HepG2 (cell line): Measurements from ENCODE around the gene TBC1D30. TPM values are rescaled to one million over a fixed set of nuclear protein-coding genes. Genes with fewer than 3 reads are reported as not detected.

Experiments
- CREB1 ChIP-seq, 2 experiments: fragments of 450-650 bp in 1 of 2; IDR thresholded peaks; 2 replicates each; pipeline ENCODE4 v1.6.1; 2016 to 2017; ENCODE audit warnings: control low read depth in 1 of 2, mild to moderate bottlenecking in 1 of 2, missing compliant biosample characterization in 1 of 2, missing genetic modification characterization in 1 of 2
- ETV5 ChIP-seq: IDR thresholded peaks from 2 replicates; pipeline ENCODE4 v1.6.1; 2018; ENCODE audit warnings: missing biosample characterization, missing genetic modification reagents, inconsistent platforms, borderline replicate concordance
- FOXA3 ChIP-seq: IDR thresholded peaks from 2 replicates; pipeline ENCODE4 v1.6.1; 2016; ENCODE audit warnings: missing genetic modification reagents, missing compliant biosample characterization
- FOXP1 ChIP-seq, 2 experiments: fragments of 450-650 bp in 1 of 2; IDR thresholded peaks; 2 replicates each; pipeline ENCODE4 v1.6.1; 2017 to 2018; ENCODE audit warnings: antibody characterized with exemption in 1 of 2
- GABPA ChIP-seq, 2 experiments: IDR thresholded peaks; 2 replicates each; pipeline ENCODE4 v1.6.1; 2011 to 2016; ENCODE audit warnings: low read depth in 2 of 2, low read length in 1 of 2, missing biosample characterization in 1 of 2, missing genetic modification characterization in 1 of 2
- IRF1 ChIP-seq: sonication (generic); formaldehyde crosslinking; IDR thresholded peaks from 2 replicates; pipeline ENCODE4 v1.4.0; 2020; ENCODE audit warnings: low read depth, mild to moderate bottlenecking, missing genetic modification reagents
- KAT8 ChIP-seq: IDR thresholded peaks from 2 replicates; pipeline ENCODE4 v1.6.1; 2016; ENCODE audit warnings: missing genetic modification reagents, missing compliant biosample characterization
- NFE2L2 ChIP-seq: fragments of 150-350 bp; IDR thresholded peaks from 2 replicates; pipeline ENCODE4 v1.6.1; 2014; ENCODE audit warnings: low read length
- RAD21 ChIP-seq: fragments of 450-650 bp; formaldehyde crosslinking; IDR thresholded peaks from 2 replicates; pipeline ENCODE4 v1.5.0; 2020; ENCODE audit warnings: mild to moderate bottlenecking
- RARA ChIP-seq: IDR thresholded peaks from 2 replicates; pipeline ENCODE4 v1.6.1; 2016; ENCODE audit warnings: missing genetic modification reagents, missing compliant biosample characterization
- RXRB ChIP-seq: IDR thresholded peaks from 2 replicates; pipeline ENCODE4 v1.6.1; 2016; ENCODE audit warnings: borderline replicate concordance, missing genetic modification reagents, missing compliant biosample characterization
- SAP130 ChIP-seq: IDR thresholded peaks from 2 replicates; pipeline ENCODE4 v1.6.1; 2016; ENCODE audit warnings: low read depth
- SMAD3 ChIP-seq: sonication (generic); formaldehyde crosslinking; IDR thresholded peaks from 2 replicates; pipeline ENCODE4 v1.4.0; 2020; ENCODE audit warnings: missing genetic modification reagents
- ZNF451 ChIP-seq: sonication (generic); formaldehyde crosslinking; IDR thresholded peaks from 2 replicates; pipeline ENCODE4 v1.5.0; 2020; ENCODE audit warnings: mild to moderate bottlenecking, missing genetic modification reagents
- ZNF7 ChIP-seq: IDR thresholded peaks from 2 replicates; pipeline ENCODE4 v1.6.1; 2016; ENCODE audit warnings: missing biosample characterization, missing genetic modification reagents
- ZNF878 ChIP-seq: sonication (generic); formaldehyde crosslinking; IDR thresholded peaks from 2 replicates; pipeline ENCODE4 v1.8.1; 2023; ENCODE audit warnings: mild to moderate bottlenecking, missing genetic modification reagents, moderate library complexity
- polyA plus RNA-seq, 8 experiments: library from polyadenylated mRNA; depleted of rRNA in 3 of 8; stranded (reverse) in 7 of 8; unstranded in 1 of 8; fragments of >200 nt; fragmentation: Illumina TruSeq in 4 of 8; extraction: Trizol in 4 of 8; gene quantifications; 2 replicates each; pipeline versions ENCODE4 v1.2.1 to v1.2.3, GENCODE V29; 2011 to 2016; ENCODE audit warnings: low read depth in 4 of 8, missing spikeins in 1 of 8, mixed read lengths in 1 of 8; ENCODE audit not compliant: insufficient read depth in 1 of 8
- total RNA-seq, 5 experiments: library from RNA; depleted of rRNA; stranded (reverse); fragments of >200 nt; fragmentation: Illumina TruSeq; extraction: Trizol; gene quantifications; 2 replicates each; pipeline ENCODE4 v1.2.3, GENCODE V29; 2016; ENCODE audit warnings: low read depth in 1 of 5
- TF ChIP-seq, protein P1 (sequence below): sonication (generic); formaldehyde crosslinking; IDR thresholded peaks from 2 replicates; pipeline ENCODE4 v1.4.0; 2020; ENCODE audit warnings: missing genetic modification reagents
- TF ChIP-seq, protein P2 (sequence below): IDR thresholded peaks from 2 replicates; pipeline ENCODE4 v1.6.1; 2018; ENCODE audit warnings: missing genetic modification reagents
- TF ChIP-seq, protein P3 (sequence below): IDR thresholded peaks from 2 replicates; pipeline ENCODE4 v1.6.1; 2016; ENCODE audit warnings: low read depth, missing genetic modification reagents, missing compliant biosample characterization
- TF ChIP-seq, protein P4 (sequence below): sonication (generic); formaldehyde crosslinking; IDR thresholded peaks from 2 replicates; pipeline ENCODE4 v1.8.0; 2022; ENCODE audit warnings: low read depth, missing genetic modification reagents

TBC1D30 gene
- total and polyA plus RNA-seq, 2 of the 13 experiments (the other 11 are each of a cell fraction or from before 2014, with no cell fraction given), result 0.42 to 0.67 TPM

GRCh38 chr12:64796205-64796845 lies 28.1 kb upstream of the TBC1D30 start (continued):
- no peak for TF ChIP-seq GABPA (IDR thresholded peaks at IDR 0.05; ENCODE audit: low read depth, low read length)
- peak; percentile 9; the same call in 1 of the 2 replicates for TF ChIP-seq GABPA (CRISPR knock-in tag; IDR thresholded peaks at IDR 0.05; ENCODE audit: low read depth)
- 0 out of 2 replicates have a peak, but pooled peaks have one; percentile 30 for TF ChIP-seq RARA (CRISPR knock-in tag)
- peak; percentile 48; the same call in 1 of the 2 replicates for TF ChIP-seq RXRB (CRISPR knock-in tag)
- no peak for TF ChIP-seq ZNF7 (CRISPR knock-in tag)
- TF ChIP-seq ZNF451 (CRISPR knock-in tag), result no peak
- TF ChIP-seq, protein P1, sequence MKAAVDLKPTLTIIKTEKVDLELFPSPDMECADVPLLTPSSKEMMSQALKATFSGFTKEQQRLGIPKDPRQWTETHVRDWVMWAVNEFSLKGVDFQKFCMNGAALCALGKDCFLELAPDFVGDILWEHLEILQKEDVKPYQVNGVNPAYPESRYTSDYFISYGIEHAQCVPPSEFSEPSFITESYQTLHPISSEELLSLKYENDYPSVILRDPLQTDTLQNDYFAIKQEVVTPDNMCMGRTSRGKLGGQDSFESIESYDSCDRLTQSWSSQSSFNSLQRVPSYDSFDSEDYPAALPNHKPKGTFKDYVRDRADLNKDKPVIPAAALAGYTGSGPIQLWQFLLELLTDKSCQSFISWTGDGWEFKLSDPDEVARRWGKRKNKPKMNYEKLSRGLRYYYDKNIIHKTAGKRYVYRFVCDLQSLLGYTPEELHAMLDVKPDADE (CRISPR knock-in tag), result no peak
- TF ChIP-seq FOXA3, result 0 out of 2 replicates have a peak, but pooled peaks have one; percentile 28
- TF ChIP-seq, protein P2, sequence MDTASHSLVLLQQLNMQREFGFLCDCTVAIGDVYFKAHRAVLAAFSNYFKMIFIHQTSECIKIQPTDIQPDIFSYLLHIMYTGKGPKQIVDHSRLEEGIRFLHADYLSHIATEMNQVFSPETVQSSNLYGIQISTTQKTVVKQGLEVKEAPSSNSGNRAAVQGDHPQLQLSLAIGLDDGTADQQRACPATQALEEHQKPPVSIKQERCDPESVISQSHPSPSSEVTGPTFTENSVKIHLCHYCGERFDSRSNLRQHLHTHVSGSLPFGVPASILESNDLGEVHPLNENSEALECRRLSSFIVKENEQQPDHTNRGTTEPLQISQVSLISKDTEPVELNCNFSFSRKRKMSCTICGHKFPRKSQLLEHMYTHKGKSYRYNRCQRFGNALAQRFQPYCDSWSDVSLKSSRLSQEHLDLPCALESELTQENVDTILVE (CRISPR knock-in tag), result 0 out of 2 replicates have a peak, but pooled peaks have one; percentile 25
- peak; percentile 66 for TF ChIP-seq SAP130 (CRISPR knock-in tag)
- peak; percentile 93 for TF ChIP-seq NFE2L2
- TF ChIP-seq ZNF878 (CRISPR knock-in tag), result no peak
- TF ChIP-seq FOXP1 (IDR thresholded peaks at IDR 0.05), result no peak
- TF ChIP-seq FOXP1 (CRISPR knock-in tag; IDR thresholded peaks at IDR 0.05), result 0 out of 2 replicates have a peak, but pooled peaks have one; percentile 15
- TF ChIP-seq IRF1 (CRISPR knock-in tag), result no peak
- 0 out of 2 replicates have a peak, but pooled peaks have one; percentile 21 for TF ChIP-seq RAD21 (CRISPR knock-in tag)
- no peak for TF ChIP-seq ETV5 (CRISPR knock-in tag)
- TF ChIP-seq, protein P3, sequence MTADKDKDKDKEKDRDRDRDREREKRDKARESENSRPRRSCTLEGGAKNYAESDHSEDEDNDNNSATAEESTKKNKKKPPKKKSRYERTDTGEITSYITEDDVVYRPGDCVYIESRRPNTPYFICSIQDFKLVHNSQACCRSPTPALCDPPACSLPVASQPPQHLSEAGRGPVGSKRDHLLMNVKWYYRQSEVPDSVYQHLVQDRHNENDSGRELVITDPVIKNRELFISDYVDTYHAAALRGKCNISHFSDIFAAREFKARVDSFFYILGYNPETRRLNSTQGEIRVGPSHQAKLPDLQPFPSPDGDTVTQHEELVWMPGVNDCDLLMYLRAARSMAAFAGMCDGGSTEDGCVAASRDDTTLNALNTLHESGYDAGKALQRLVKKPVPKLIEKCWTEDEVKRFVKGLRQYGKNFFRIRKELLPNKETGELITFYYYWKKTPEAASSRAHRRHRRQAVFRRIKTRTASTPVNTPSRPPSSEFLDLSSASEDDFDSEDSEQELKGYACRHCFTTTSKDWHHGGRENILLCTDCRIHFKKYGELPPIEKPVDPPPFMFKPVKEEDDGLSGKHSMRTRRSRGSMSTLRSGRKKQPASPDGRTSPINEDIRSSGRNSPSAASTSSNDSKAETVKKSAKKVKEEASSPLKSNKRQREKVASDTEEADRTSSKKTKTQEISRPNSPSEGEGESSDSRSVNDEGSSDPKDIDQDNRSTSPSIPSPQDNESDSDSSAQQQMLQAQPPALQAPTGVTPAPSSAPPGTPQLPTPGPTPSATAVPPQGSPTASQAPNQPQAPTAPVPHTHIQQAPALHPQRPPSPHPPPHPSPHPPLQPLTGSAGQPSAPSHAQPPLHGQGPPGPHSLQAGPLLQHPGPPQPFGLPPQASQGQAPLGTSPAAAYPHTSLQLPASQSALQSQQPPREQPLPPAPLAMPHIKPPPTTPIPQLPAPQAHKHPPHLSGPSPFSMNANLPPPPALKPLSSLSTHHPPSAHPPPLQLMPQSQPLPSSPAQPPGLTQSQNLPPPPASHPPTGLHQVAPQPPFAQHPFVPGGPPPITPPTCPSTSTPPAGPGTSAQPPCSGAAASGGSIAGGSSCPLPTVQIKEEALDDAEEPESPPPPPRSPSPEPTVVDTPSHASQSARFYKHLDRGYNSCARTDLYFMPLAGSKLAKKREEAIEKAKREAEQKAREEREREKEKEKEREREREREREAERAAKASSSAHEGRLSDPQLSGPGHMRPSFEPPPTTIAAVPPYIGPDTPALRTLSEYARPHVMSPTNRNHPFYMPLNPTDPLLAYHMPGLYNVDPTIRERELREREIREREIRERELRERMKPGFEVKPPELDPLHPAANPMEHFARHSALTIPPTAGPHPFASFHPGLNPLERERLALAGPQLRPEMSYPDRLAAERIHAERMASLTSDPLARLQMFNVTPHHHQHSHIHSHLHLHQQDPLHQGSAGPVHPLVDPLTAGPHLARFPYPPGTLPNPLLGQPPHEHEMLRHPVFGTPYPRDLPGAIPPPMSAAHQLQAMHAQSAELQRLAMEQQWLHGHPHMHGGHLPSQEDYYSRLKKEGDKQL, result no peak
- TF ChIP-seq SMAD3 (CRISPR knock-in tag), result 0 out of 2 replicates have a peak, but pooled peaks have one; percentile 24
- TF ChIP-seq KAT8 (CRISPR knock-in tag), result peak; percentile 35; the same call in 1 of the 2 replicates
- no peak for TF ChIP-seq CREB1 (IDR thresholded peaks at IDR 0.05)
- TF ChIP-seq CREB1 (CRISPR knock-in tag; IDR thresholded peaks at IDR 0.05), result peak; percentile 36; the same call in 1 of the 2 replicates
- TF ChIP-seq, protein P4, sequence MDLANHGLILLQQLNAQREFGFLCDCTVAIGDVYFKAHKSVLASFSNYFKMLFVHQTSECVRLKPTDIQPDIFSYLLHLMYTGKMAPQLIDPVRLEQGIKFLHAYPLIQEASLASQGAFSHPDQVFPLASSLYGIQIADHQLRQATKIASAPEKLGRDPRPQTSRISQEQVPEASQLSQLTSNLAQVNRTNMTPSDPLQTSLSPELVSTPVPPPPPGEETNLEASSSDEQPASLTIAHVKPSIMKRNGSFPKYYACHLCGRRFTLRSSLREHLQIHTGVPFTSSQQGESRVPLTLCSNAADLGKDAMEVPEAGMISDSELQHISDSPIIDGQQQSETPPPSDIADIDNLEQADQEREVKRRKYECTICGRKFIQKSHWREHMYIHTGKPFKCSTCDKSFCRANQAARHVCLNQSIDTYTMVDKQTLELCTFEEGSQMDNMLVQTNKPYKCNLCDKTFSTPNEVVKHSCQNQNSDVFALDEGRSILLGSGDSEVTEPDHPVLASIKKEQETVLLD (CRISPR knock-in tag), result no peak
